ENCODE results near the gene CXCR6. TPM values are rescaled to one million over a fixed set of nuclear protein-coding genes. Genes with fewer than 3 reads are reported as not detected.
A peak's percentile ranks its signal among the peaks of the same experiment; 100 is the strongest.

Gene CXCR6
- total and polyA plus RNA-seq, 2 of the 8 experiments (the other 6 are each of a cell fraction or from before 2014, with no cell fraction given) = not detected

GRCh38 chr3:45929042-45929679 lies 14.1 kb upstream of the CXCR6 start:
- H3K23ac ChIP-seq (ENCODE audit: insufficient read length) = no peak overlapping the region
- H3K9ac ChIP-seq (replicated peaks in 1 of 4; ENCODE audit: extremely low read depth in 1 of 4, low read depth in 3 of 4, low read length in 3 of 4) = no peak overlapping the region
- no peak overlapping the region for H3K14ac ChIP-seq (ENCODE audit: insufficient read length)
- H3K36me3 ChIP-seq (ENCODE audit: control insufficient read depth in 2 of 4, insufficient read depth in 4 of 4, low read length in 3 of 4) = peaks cover 8 to 34% (median 12%) of the 10 kb centered on the region in 4 experiments; a peak in 7 of 8 replicates
- no peak overlapping the region for H2BK12ac ChIP-seq (ENCODE audit: low read depth, low read length)
- no peak overlapping the region for H2BK15ac ChIP-seq (ENCODE audit: low read length)
- no peaks in the 10 kb centered on the region for H3K79me2 ChIP-seq (ENCODE audit: control insufficient read depth in 1 of 2, insufficient read depth in 2 of 2, low read length in 2 of 2)
- no peak overlapping the region for H4K5ac ChIP-seq (ENCODE audit: insufficient read length, low read depth, low read length)
- H3K4ac ChIP-seq (replicated peaks; ENCODE audit: insufficient read length, low read depth, low read length) = no peak overlapping the region
- H4K8ac ChIP-seq (ENCODE audit: extremely low read depth, insufficient read depth, low read length) = no peak overlapping the region; the same call in 1 of the 2 replicates
- H4K91ac ChIP-seq (replicated peaks; ENCODE audit: insufficient read length, low read length) = no peak overlapping the region
- FAIRE-seq = no peak
- peak; percentile 71 to 77 (median 76) for TF ChIP-seq CTCF (IDR thresholded peaks at IDR 0.05; ENCODE audit: control extremely low read depth in 1 of 3, insufficient read depth in 1 of 3, low read depth in 1 of 3, low read length in 3 of 3)
- peak; percentile 73 to 81 for TF ChIP-seq RAD21 (IDR thresholded peaks at IDR 0.05 in 1 of 2, conservative IDR thresholded peaks at IDR 0.05 in 1 of 2; ENCODE audit: low read depth in 2 of 2, low read length in 2 of 2)
- TF ChIP-seq KDM1A (IDR thresholded peaks at IDR 0.05; ENCODE audit: borderline replicate concordance, low read length) = no peak
- no peak overlapping the region for H2BK20ac ChIP-seq (ENCODE audit: low read length)
- H3K27me3 ChIP-seq (replicated peaks in 1 of 4; ENCODE audit: control insufficient read depth in 3 of 4, extremely low read depth in 1 of 4, insufficient read depth in 3 of 4, low read length in 3 of 4) = no peaks in the 10 kb centered on the region
- H3K4me3 ChIP-seq (ENCODE audit: extremely low read depth in 1 of 4, insufficient read depth in 2 of 4, low read depth in 3 of 4, low read length in 4 of 4) = no peak overlapping the region
- no peak overlapping the region for H2AFZ ChIP-seq (ENCODE audit: low read length)
- no peak overlapping the region for H3K4me2 ChIP-seq (ENCODE audit: insufficient read depth in 1 of 2, low read depth in 2 of 2, low read length in 2 of 2)
- H2AK5ac ChIP-seq (ENCODE audit: low read depth, low read length) = no peak overlapping the region
- no peaks in the 10 kb centered on the region; the same call in none of the 2 replicates for H3K79me1 ChIP-seq (ENCODE audit: low read depth, low read length)
- H4K20me1 ChIP-seq (replicated peaks in 1 of 2; ENCODE audit: control insufficient read depth in 1 of 2, insufficient read depth in 2 of 2, low read length in 2 of 2) = peaks cover 0 to 7% of the 10 kb centered on the region in 2 experiments
- ChIA-PET CTCF (ENCODE audit: partially characterized antibody) (interaction anchor here (0.5 to 3.9 kb wide), 25 partner anchors 8 to 887 kb away, joined by 3 to 24 read pairs (median 4); partner anchors contain the start of gene CXCR6), POLR2A (ENCODE audit: partially characterized antibody) (interaction anchor here (0.6 kb wide), 1 partner anchor 252 kb away, joined by 3 read pairs; no protein-coding TSS in a partner anchor)
- H3K56ac ChIP-seq (replicated peaks; ENCODE audit: insufficient read length, low read depth, low read length) = no peak overlapping the region
- no peaks in the 10 kb centered on the region for H3K4me1 ChIP-seq (replicated peaks in 1 of 4; ENCODE audit: control insufficient read depth in 3 of 4, insufficient read depth in 4 of 4, low read length in 3 of 4)
- H3K27ac ChIP-seq (ENCODE audit: low read depth, low read length) = no peak overlapping the region
- DNase-seq (ENCODE audit: low read depth in 1 of 2, low spot score in 2 of 2) = peak in 1 of 2 experiments; percentile 74
- no peaks in the 10 kb centered on the region for H3K23me2 ChIP-seq (ENCODE audit: low read depth, low read length)
- H2BK5ac ChIP-seq (ENCODE audit: low read depth, low read length) = no peak overlapping the region
- no peak overlapping the region for H3K18ac ChIP-seq (ENCODE audit: extremely low read depth, low read length)
- WGBS, 2 experiments (ENCODE audit: extremely low coverage in 1 of 2, insufficient coverage in 1 of 2, insufficient read length in 1 of 2, insufficient replicate concordance in 2 of 2, low coverage in 1 of 2, low lambda C conversion rate in 2 of 2, missing lambda C conversion rate in 1 of 2) = 90% methylated on average over 9 of the region's 9 CpGs; no CpG with 5 or more reads in 1 of the 2 experiments
- H3K9me3 ChIP-seq (ENCODE audit: insufficient read depth in 2 of 2, low read depth in 1 of 2, low read length in 1 of 2) = no peaks in the 10 kb centered on the region
- no peak overlapping the region for H2BK120ac ChIP-seq (replicated peaks; ENCODE audit: low read depth, low read length)
